SK-N-MC (cell line): ENCODE measurements around the gene CFAP251.

Experiments
- EZH2 ChIP-seq: fragments of 200-600 bp; sonication (generic); IDR thresholded peaks from one replicate; pipeline ENCODE4 v1.6.1; 2017; ENCODE audit warnings: antibody characterized with exemption
- POLR2AphosphoS5 ChIP-seq: IDR thresholded peaks from 2 replicates; pipeline ENCODE4 v1.6.1; 2012; ENCODE audit warnings: mild to moderate bottlenecking, low read depth, low read length, borderline replicate concordance

GRCh38 chr12:121990114-121990647 is 71.8 kb downstream of the CFAP251 start:
- no peak for TF ChIP-seq EZH2
- no peak for TF ChIP-seq POLR2AphosphoS5
